ENCODE measurements around the gene TIAM1. TPM values are rescaled to one million over a fixed set of nuclear protein-coding genes. Genes with fewer than 3 reads are reported as not detected.

Gene TIAM1
- 23.2 and 24.8 TPM in 2 replicates for total RNA-seq (2012; rRNA removed)

GRCh38 chr21:31343680-31344480, at the start of gene TIAM1:
TIAM1 (minus strand) TSS chr21:31344261; CDS start chr21:31266972, 77,289 bp downstream.
- Histone ChIP-seq H3K4me2 (ENCODE audit: low read length) (peak within 1 kb of the TSS; percentile 94), H3K36me3 (ENCODE audit: insufficient read depth, low read length) (no peaks in the 10 kb centered on the region), H3K4me1 (ENCODE audit: control insufficient read depth, insufficient read depth, low read length) (peaks cover 11% of the 10 kb centered on the region), H3K9ac (ENCODE audit: low read depth, low read length) (peak within 1 kb of the TSS; percentile 81), H3K27me3 (ENCODE audit: control insufficient read depth, insufficient read depth, low read length) (no peaks in the 10 kb centered on the region), H3K9me3 (replicated peaks; ENCODE audit: low read length) (no peaks in the 10 kb centered on the region), H3K4me3 (ENCODE audit: low read length) (peak within 1 kb of the TSS; percentile 94)

GRCh38 chr21:31387560-31388186, 43.6 kb upstream of the TIAM1 start:
- H3K9ac ChIP-seq (ENCODE audit: low read depth, low read length) = no peak overlapping the region
- H3K36me3 ChIP-seq (ENCODE audit: insufficient read depth, low read length) = no peaks in the 10 kb centered on the region
- H3K27me3 ChIP-seq (ENCODE audit: control insufficient read depth, insufficient read depth, low read length) = peaks cover 3% of the 10 kb centered on the region
- H3K4me3 ChIP-seq (ENCODE audit: low read length) = no peak overlapping the region
- no peak overlapping the region for H3K4me2 ChIP-seq (ENCODE audit: low read length)
- H3K9me3 ChIP-seq (replicated peaks; ENCODE audit: low read length) = no peaks in the 10 kb centered on the region
- no peaks in the 10 kb centered on the region for H3K4me1 ChIP-seq (ENCODE audit: control insufficient read depth, insufficient read depth, low read length)

- Histone ChIP-seq H3K4me3 (ENCODE audit: low read length) (no peak overlapping the region), H3K4me1 (ENCODE audit: control insufficient read depth, insufficient read depth, low read length) (no peaks in the 10 kb centered on the region), H3K9me3 (replicated peaks; ENCODE audit: low read length) (no peaks in the 10 kb centered on the region), H3K4me2 (ENCODE audit: low read length) (no peak overlapping the region), H3K27me3 (ENCODE audit: control insufficient read depth, insufficient read depth, low read length) (peaks cover 5% of the 10 kb centered on the region), H3K36me3 (ENCODE audit: insufficient read depth, low read length) (no peaks in the 10 kb centered on the region), H3K9ac (ENCODE audit: low read depth, low read length) (no peak overlapping the region)
These were observed 41.9 kb upstream of the TIAM1 start for GRCh38 chr21:31386006-31386405.

DNA sequence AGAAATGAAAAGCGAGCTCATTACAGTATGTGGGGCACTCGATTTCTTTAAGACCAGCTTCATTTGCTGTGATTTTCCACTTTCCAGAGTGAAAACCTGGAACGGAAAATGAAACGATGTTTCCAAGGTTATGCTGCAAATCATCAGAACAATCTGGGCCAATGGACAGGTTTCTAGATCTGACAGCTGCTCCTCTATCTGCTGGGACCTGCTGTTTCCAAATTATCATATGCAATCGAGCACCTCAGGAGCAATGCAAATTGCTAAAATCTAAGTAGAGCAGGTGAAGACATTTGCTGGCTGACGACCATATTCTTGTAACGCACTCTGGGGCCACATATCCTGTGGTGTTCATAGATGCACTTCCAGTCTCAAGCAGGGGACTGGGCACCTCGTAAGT, 39.7 kb upstream of the TIAM1 start:
- H3K4me1 ChIP-seq (ENCODE audit: control insufficient read depth, insufficient read depth, low read length) = no peaks in the 10 kb centered on the region
- H3K4me3 ChIP-seq (ENCODE audit: low read length) = no peak overlapping the region
- H3K27me3 ChIP-seq (ENCODE audit: control insufficient read depth, insufficient read depth, low read length) = peaks cover 5% of the 10 kb centered on the region
- H3K9me3 ChIP-seq (replicated peaks; ENCODE audit: low read length) = no peaks in the 10 kb centered on the region
- no peak overlapping the region for H3K4me2 ChIP-seq (ENCODE audit: low read length)
- H3K9ac ChIP-seq (ENCODE audit: low read depth, low read length) = no peak overlapping the region
- H3K36me3 ChIP-seq (ENCODE audit: insufficient read depth, low read length) = no peaks in the 10 kb centered on the region

DNA sequence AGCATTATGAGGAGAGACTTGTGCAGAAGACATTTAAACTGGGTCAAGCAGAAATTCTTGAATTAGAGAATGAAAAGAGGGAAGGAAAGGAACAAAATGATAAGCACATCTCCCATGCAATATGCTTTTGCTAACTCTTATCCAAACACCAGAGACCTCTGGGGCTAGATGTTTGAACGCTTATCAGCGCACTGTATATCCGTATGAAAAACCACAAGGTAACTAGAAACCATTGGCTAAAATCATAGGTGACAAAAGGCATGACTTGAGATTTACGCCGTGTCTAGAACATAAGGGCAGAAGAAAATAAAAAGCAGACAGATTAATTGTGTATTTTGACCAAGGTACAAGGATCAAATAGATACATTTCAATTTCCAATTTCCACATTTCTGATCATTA, 38.0 kb upstream of the TIAM1 start:
- peaks cover 5% of the 10 kb centered on the region for H3K27me3 ChIP-seq (ENCODE audit: control insufficient read depth, insufficient read depth, low read length)
- no peak overlapping the region for H3K9ac ChIP-seq (ENCODE audit: low read depth, low read length)
- H3K4me3 ChIP-seq (ENCODE audit: low read length) = no peak overlapping the region
- no peaks in the 10 kb centered on the region for H3K9me3 ChIP-seq (replicated peaks; ENCODE audit: low read length)
- no peaks in the 10 kb centered on the region for H3K4me1 ChIP-seq (ENCODE audit: control insufficient read depth, insufficient read depth, low read length)
- no peaks in the 10 kb centered on the region for H3K36me3 ChIP-seq (ENCODE audit: insufficient read depth, low read length)
- no peak overlapping the region for H3K4me2 ChIP-seq (ENCODE audit: low read length)

DNA sequence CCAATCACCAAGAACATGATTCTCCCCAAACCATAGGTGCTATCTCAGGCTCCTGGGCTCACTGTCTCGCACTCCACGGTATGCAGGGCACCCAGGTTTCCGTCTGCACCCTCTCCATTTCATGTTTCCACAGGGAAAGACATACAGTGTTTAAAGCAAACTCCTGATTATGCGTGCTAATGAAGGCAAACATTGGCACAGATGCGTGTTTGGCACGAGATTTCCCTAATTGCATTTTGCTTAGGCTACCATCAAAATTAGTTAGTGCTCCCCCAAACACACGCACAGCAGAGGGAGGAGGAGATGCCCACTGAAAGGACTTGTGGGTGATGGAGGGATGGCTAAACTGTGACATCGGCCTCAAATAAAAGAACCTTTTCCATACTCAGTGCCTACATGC, 32.2 kb upstream of the TIAM1 start:
- Histone ChIP-seq H3K9ac (ENCODE audit: low read depth, low read length) (no peak overlapping the region), H3K36me3 (ENCODE audit: insufficient read depth, low read length) (no peaks in the 10 kb centered on the region), H3K9me3 (replicated peaks; ENCODE audit: low read length) (no peaks in the 10 kb centered on the region), H3K4me2 (ENCODE audit: low read length) (no peak overlapping the region), H3K4me1 (ENCODE audit: control insufficient read depth, insufficient read depth, low read length) (no peaks in the 10 kb centered on the region), H3K4me3 (ENCODE audit: low read length) (no peak overlapping the region), H3K27me3 (ENCODE audit: control insufficient read depth, insufficient read depth, low read length) (peaks cover 11% of the 10 kb centered on the region)

DNA sequence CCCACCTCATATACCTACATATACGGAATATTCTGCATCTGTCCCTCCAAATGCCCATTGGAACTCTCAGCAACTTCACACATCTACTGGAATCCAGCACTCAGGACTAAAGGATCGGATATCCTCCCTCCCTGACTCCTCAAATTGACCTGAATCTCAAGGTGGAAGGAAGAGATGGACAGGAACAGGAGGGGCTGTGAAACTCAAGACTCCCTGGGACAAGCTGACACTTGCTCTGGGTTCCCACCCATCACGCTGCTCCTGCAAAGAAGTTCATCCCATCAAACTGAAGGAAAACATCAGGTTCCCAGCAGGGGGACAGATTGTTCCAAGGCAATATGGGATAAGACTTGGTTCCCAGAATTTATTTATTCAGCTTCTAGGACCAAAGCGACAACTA, 30.3 kb upstream of the TIAM1 start:
- Histone ChIP-seq H3K4me2 (ENCODE audit: low read length) (no peak overlapping the region), H3K9me3 (replicated peaks; ENCODE audit: low read length) (no peaks in the 10 kb centered on the region), H3K9ac (ENCODE audit: low read depth, low read length) (no peak overlapping the region), H3K36me3 (ENCODE audit: insufficient read depth, low read length) (no peaks in the 10 kb centered on the region), H3K4me3 (ENCODE audit: low read length) (no peak overlapping the region), H3K27me3 (ENCODE audit: control insufficient read depth, insufficient read depth, low read length) (peaks cover 11% of the 10 kb centered on the region), H3K4me1 (ENCODE audit: control insufficient read depth, insufficient read depth, low read length) (no peaks in the 10 kb centered on the region)

GRCh38 chr21:31372471-31372765, 28.4 kb upstream of the TIAM1 start:
- Histone ChIP-seq H3K9ac (ENCODE audit: low read depth, low read length) (no peak overlapping the region), H3K9me3 (replicated peaks; ENCODE audit: low read length) (no peaks in the 10 kb centered on the region), H3K4me1 (ENCODE audit: control insufficient read depth, insufficient read depth, low read length) (no peaks in the 10 kb centered on the region), H3K4me2 (ENCODE audit: low read length) (no peak overlapping the region), H3K27me3 (ENCODE audit: control insufficient read depth, insufficient read depth, low read length) (peaks cover 11% of the 10 kb centered on the region), H3K4me3 (ENCODE audit: low read length) (no peak overlapping the region), H3K36me3 (ENCODE audit: insufficient read depth, low read length) (no peaks in the 10 kb centered on the region)

- no peak overlapping the region for H3K4me3 ChIP-seq (ENCODE audit: low read length)
- no peaks in the 10 kb centered on the region for H3K9me3 ChIP-seq (replicated peaks; ENCODE audit: low read length)
- no peak overlapping the region for H3K4me2 ChIP-seq (ENCODE audit: low read length)
- H3K27me3 ChIP-seq (ENCODE audit: control insufficient read depth, insufficient read depth, low read length) = peaks cover 11% of the 10 kb centered on the region
- no peak overlapping the region for H3K9ac ChIP-seq (ENCODE audit: low read depth, low read length)
- H3K36me3 ChIP-seq (ENCODE audit: insufficient read depth, low read length) = no peaks in the 10 kb centered on the region
- no peaks in the 10 kb centered on the region for H3K4me1 ChIP-seq (ENCODE audit: control insufficient read depth, insufficient read depth, low read length)
These were observed 27.8 kb upstream of the TIAM1 start for GRCh38 chr21:31371715-31372470.

DNA sequence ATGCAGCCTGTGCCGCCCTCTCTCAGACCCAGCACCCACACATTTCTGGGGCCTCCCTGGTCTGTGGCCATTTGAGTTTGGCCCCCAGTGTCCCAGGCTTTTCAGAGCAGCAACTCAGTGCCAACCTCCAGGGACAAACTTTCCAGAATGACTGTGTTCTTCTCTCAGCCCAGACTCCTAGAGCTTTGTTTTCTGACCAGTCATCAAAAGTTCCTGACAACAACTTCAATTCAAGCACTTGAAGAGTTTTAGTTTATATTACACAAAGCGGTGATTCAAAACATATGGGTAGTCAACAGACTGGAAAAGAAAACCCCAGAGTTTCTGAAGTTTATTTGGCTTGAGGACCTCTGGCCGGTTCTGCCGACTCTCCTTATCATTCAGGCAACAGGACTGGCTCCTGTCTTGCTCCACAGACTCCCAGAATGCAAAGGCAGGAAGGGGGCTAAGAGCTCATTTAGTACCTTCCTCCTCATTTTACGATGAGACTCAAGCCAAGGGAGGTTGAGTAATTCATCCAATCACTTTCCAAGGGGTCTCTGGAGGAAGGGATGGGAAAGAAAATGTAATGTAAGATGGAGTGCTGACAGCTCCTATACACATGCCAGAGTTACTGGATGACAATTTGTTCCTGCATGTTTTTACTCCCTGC, 27.0 kb upstream of the TIAM1 start:
- H3K4me3 ChIP-seq (ENCODE audit: low read length) = no peak overlapping the region
- peaks cover 7% of the 10 kb centered on the region for H3K4me1 ChIP-seq (ENCODE audit: control insufficient read depth, insufficient read depth, low read length)
- H3K9me3 ChIP-seq (replicated peaks; ENCODE audit: low read length) = no peaks in the 10 kb centered on the region
- H3K4me2 ChIP-seq (ENCODE audit: low read length) = no peak overlapping the region
- no peak overlapping the region for H3K9ac ChIP-seq (ENCODE audit: low read depth, low read length)
- no peaks in the 10 kb centered on the region for H3K36me3 ChIP-seq (ENCODE audit: insufficient read depth, low read length)
- H3K27me3 ChIP-seq (ENCODE audit: control insufficient read depth, insufficient read depth, low read length) = peaks cover 11% of the 10 kb centered on the region

DNA sequence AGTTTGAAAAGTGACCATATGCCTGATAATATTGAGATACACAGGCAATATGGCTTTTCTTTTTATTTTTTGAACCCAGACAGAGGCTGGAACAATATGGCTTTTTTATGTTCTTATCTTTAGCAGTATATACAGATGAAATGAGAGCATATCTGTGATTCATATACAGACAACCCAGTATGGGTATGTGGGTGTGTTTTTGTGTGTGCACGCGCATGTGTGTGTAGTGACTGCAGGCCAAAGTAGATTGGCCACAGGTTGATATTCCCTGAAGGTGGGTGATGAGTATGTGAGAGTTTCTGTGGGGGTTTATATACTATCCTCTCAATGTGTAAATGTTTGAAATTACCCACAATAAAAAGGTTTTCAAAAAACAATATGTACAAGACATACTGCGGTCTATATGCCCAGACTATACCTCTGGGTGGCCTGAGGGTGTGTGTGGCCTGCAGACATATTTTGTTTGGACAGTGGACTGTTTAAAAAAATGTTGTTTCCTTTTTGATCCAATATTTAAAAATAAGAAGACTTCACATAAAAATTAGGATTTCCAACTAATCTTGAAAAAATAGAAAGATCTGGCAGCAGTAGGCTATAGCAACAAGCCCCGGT, 26.3 kb upstream of the TIAM1 start:
- peaks cover 8% of the 10 kb centered on the region for H3K4me1 ChIP-seq (ENCODE audit: control insufficient read depth, insufficient read depth, low read length)

More for the DNA sequence above, 26.3 kb upstream of the TIAM1 start:
- Histone ChIP-seq H3K4me2 (ENCODE audit: low read length) (no peak overlapping the region), H3K4me3 (ENCODE audit: low read length) (no peak overlapping the region), H3K27me3 (ENCODE audit: control insufficient read depth, insufficient read depth, low read length) (peaks cover 11% of the 10 kb centered on the region), H3K9me3 (replicated peaks; ENCODE audit: low read length) (no peaks in the 10 kb centered on the region), H3K9ac (ENCODE audit: low read depth, low read length) (no peak overlapping the region), H3K36me3 (ENCODE audit: insufficient read depth, low read length) (no peaks in the 10 kb centered on the region)

Data from skeletal muscle satellite cell (primary cell).